Measurements from ENCODE around the gene CTNND1.

GRCh38 chr11:57763568-57763967, 2.0 kb downstream of the CTNND1 start:
- TF ChIP-seq SIN3A (IDR thresholded peaks at IDR 0.05; ENCODE audit: borderline replicate concordance, insufficient read depth, low read length) (no peak), POLR2AphosphoS5 (IDR thresholded peaks at IDR 0.05; ENCODE audit: low read depth, low read length) (no peak), REST (IDR thresholded peaks at IDR 0.05; ENCODE audit: insufficient read depth in 1 of 2, low read depth in 2 of 2, low read length in 2 of 2) (no peak), TAF1 (IDR thresholded peaks at IDR 0.05; ENCODE audit: borderline replicate concordance, insufficient read depth, low read length) (no peak)

All from PFSK-1 (cell line).